ENCODE results near the gene MAP2K2.

Gene MAP2K2

DNA sequence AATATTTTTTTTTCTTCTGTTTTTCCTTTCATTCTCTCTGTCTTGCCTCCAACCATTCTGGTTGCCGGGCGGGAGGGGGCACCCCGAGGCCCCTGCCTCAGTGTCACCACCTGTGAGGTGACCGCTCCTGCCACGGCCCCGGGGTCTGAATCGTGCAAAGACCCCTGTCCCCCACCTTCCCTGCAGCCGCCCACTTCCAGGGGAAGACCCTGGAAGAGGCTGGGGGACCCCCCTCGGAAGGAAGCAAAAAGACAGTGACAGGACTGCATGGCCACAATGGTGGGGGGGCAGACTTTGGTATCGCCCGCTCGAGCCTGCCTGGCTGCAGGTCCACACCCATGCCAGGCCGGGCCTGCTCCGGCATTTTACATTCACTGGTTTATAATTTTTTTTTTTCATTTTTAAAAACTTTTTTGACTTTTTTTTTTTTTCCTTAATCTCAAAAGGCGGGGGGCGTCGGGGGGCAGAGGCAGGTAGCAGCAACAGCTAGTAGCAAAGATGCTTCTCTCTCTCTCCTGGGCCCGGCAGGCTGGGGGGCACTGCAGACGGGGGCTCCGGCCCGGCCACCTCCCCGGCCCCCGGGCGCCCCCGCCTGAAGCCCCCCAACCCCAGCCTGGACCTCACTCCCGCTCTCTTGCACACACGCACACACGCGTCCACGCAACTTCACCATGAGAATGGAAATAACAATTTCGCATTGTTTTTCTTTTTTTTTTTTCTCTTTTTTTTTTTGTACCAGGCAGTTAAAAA is 79.8 kb downstream of the MAP2K2 start:
- no peak for DNase-seq (ENCODE audit: low read depth in 2 of 2)

- no peak for DNase-seq (ENCODE audit: low read depth in 2 of 2)
Observed at GRCh38 chr19:4043401-4043800, 80.5 kb downstream of the MAP2K2 start.

DNA sequence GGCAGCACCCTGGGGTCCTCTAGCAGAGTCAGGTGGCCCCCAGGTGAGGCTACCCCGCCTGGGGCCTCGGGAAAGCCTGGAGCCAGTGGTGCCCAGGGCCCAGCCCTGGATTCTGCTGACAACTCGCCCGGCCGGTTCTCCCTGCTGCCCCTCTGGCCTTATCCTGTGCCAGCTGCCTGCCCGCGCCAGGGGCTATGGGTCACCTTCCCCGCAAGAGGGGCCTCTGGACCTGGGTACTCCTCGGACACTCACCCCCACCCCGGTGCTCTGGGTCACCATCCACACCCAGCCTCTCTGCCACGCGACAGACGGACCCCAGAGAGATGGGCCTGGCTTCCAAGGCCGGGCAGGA is 81.2 kb downstream of the MAP2K2 start:
- no peak for DNase-seq (ENCODE audit: low read depth in 2 of 2)

GRCh38 chr19:4042064-4042730 is 81.7 kb downstream of the MAP2K2 start:
- no peak for DNase-seq (ENCODE audit: low read depth in 2 of 2)

Data from activated CD4-positive, alpha-beta T cell treated with anti-CD3 and anti-CD28 coated beads for 24 hours (primary cell).